GM21528 (cell line): ENCODE measurements around the gene WWC1.
A peak's percentile ranks its signal among the peaks of the same experiment; 100 is the strongest.
"Not testable (repeated sequence)": the region's sequence is repeated elsewhere in the genome, so short reads cannot be mapped to it uniquely, and the experiment has no call there.

ENCODE experiments used
- ATAC-seq: cut with Tn5 transposase; IDR thresholded peaks from one replicate; pipeline ENCODE4 v1.9.1; 2021; ENCODE audit warnings: mild to moderate bottlenecking, moderate library complexity; ENCODE audit not compliant: unreplicated experiment, low FRiP score

The WWC1 gene

DNA sequence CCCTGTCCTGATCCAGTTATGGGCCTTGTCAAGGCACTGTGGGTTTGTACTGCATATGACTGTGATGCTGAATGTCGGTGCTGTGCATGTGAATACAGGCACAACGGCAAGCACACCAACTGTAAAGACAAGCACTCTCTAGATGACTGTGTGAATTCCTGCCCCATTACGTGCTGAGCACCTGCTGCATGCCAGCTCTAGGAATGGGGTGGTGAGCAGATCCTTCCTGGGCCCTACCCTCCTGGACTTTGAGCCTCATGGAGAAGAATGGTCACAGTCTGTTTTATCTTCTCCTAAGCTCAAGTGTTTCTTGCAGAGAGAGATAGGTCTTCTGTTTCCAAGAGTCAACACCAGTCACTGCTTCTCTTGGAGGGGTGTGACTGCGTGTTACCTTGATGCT lies 138.9 kb downstream of the WWC1 start:
- no peak for ATAC-seq

DNA sequence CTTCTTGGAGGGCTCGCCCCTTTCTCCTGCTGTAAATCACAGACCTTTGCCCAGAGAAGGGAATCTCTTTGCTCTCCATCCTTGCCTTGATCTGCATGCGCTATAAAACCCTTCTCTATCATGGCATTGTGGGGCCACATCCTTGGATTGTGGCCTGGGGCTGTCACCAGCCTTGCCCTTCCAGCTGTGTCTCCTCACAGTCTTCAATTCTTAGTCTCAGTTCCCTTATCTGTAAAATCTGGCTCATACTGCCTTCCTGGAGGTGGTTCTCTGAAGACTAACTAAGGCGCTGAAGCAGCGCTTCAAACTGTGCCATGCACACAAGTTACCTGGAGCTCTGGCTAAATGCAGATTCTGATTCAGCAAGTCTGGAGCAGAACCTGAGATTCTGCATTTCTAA lies 141.5 kb downstream of the WWC1 start:
- ATAC-seq, result no peak

DNA sequence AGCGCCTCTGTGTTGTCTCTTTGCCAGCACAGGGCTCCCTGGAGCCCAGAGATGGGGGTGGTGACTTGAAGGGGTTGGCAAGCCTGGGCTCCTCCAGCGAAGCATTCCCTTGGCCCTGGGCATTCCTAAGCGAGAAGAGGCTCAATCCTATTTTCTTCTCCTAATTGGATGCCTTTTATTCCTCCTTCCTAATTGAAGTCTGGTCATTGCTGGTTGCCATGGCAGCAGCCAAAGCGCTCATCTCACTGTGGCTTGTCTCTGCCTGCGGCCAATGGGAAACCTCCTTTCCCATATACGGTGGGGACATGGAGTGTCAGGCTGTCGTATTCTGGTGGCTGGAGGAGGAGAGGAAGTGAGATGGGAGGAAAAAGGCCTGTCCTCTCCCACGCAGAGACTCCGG lies 142.6 kb downstream of the WWC1 start:
- ATAC-seq, result no peak

DNA sequence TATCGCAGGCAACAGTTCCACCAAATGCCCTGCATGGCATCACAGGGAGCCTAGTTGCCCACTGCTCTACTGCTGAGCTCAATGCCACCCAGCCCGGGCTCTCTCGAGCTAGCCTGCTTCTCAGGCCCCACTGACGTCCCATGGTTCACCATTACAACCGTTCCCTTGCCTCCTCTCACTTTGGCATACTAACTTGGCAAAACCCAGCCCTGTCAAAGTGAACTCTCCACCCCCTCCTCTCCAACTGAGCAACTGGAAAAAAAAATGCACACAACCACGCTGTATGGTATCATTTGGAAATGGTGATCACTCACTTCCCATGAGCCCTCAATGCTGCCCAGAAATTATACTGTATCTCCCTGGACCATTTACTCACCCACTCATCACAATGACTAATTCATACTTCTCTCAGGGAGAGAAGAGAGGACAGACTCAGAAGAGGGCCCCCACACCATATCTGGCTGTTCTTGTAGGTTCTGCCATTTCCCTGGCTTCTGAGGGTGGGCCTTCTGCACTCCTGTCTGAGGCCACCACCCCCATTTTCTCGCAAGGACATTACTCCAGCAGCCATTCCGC lies 143.4 kb downstream of the WWC1 start:
- no peak for ATAC-seq

DNA sequence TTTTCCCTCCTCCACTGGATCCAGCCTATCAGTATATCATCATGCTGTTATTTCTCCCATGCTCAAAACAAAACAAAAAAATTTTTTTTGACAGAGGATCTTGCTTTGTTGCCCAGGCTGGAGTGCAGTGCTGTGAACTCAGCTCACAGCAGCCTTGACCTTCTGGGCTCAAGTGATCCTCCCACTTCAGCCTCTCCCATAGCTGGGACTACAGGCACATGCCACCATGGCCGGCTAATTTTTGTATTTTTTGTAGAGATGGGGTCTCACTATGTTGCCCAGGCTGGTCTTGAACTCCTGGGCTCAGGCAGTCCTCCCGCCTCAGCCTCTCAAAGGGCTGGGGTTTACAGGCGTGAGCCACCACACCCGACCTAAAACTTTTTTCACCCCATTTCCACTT lies 143.9 kb downstream of the WWC1 start:
- ATAC-seq, result not testable (repeated sequence)

DNA sequence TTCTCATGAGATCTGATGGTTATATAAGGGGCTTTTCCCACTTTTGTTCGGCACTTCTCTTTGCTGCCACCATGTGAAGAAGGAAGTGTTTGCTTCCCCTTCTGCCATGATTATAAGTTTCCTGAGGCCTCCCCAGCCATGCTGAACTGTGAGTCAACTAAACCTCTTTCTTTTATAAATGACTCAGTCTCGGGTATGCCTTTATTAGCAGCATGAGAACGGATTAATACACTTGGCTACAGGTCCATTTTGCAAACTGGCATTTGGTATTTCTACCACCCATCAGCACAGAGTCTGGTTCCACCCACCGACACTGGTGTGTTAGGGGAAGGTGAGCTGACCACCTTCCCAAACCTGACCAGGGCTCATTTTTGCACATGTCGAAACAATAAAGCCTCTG lies 146.9 kb downstream of the WWC1 start:
- no peak for ATAC-seq

DNA sequence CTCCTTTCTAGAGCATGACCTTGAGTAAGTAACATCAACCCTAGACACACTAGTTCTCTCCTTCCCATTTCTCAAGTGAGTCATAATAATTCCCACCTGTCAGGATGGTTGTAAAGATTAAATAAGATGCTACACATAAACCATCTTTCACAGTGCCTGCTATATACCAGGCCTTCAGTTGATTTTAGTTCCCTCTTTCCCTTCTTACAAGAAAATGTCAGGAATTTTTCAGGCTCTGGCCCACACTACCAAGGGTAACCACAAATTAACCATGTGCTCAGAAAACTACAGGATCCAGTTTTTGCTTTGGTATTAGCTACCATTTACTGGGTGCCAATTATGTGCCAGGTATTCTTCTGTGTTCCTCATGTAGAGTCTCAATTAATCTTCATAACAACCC lies 152.1 kb downstream of the WWC1 start:
- no peak for ATAC-seq

DNA sequence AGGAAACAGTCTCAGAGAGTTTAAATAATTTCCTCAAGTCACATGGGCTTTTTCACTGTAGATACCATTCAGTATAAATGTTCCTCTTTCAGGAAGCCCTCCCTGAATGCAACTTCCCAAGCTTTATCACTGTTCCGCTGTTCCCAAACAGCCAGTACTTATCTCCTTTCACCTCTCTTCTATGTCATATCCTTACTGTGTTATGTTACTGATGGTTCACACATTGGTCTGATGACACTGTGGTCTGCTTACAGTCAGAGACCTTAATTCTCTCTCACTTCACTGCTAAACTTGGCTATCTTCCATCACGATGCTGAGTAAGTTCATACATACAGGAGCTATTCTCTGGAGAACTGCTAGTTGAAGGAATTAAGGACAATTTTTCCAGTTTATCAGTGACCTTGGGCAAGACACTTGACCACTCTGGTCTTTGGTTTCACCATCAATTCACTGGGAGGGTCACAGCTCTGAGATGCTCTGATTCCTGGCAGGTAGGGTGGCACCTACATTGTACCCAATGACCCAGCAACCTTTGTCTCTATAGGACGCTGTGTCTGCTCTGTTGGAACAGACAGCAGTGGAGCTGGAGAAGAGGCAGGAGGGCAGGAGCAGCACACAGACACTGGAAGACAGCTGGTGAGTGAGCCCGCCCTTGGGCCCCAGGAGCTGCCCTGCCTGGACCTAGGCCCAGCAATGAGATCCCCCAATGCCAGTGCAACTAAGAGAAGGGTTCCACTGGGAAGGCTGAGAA lies 152.7 kb downstream of the WWC1 start:
- ATAC-seq, result no peak

DNA sequence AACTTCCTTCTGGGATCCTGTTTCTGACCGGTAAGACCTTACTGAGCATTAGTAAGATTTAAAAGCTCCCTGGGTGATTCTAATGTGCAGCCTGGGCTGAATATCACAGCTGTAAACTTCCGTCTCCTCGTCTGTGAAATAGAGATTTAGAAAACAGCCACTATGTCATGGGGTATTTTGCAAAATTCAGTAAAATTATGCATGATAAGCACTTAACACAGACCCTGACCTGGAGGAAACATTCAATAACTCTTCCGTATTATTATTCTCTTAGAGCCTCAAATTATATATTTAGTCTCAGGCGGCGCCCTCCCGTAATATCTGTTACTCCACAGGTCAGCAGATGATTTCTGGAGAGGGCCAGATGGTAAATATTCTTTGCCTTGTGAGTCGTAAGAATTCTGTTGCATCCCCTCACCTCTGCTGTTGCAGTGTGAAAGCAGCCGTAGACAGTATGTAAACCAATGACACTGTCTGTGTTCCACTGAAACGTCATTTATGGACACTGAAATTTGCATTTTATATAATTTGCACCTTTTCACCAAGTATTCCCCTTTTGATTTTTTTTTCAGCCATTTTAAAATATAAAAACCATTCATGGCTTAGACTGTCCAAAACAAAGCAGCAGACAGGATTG lies 155.7 kb downstream of the WWC1 start:
- ATAC-seq, result no peak

DNA sequence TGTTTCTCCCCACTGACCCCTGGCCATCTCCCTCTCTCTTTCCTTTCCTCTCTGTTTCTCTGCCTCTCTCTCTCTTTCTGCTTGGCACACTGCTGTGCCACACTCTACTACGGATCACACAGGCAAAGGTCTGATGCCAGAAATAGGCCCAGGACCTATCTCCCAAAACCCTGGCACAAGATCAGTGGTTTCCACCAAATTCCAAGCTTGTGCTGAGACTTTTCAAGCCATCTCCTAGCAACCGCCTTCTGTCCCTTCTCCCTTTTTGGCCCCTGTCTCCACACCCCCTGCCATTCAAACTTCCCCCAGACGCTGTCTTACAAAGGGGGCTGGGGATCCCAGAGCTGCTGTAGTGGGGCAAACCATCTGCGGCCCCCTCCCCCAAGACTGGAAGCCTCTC lies 156.4 kb downstream of the WWC1 start:
- no peak for ATAC-seq

DNA sequence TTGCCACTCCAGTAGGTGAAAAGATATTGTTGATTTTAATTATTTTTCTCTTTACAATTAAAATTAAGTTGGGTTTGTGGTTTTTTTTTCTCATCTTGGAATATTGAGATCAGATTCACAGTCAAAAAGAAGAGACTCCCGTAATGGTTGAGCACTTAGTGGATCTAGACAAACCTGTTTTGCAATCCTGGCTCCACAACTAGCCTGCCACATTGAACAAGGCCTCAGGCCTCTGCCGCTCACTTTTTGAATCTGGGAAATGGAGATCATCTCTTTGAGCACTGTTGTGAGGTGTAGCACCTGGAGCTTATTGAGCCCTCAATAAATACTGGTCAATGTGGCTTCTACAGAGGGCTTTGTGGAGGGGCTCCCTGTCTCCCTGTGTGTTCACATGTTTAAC lies 157.7 kb downstream of the WWC1 start:
- ATAC-seq, result no peak

DNA sequence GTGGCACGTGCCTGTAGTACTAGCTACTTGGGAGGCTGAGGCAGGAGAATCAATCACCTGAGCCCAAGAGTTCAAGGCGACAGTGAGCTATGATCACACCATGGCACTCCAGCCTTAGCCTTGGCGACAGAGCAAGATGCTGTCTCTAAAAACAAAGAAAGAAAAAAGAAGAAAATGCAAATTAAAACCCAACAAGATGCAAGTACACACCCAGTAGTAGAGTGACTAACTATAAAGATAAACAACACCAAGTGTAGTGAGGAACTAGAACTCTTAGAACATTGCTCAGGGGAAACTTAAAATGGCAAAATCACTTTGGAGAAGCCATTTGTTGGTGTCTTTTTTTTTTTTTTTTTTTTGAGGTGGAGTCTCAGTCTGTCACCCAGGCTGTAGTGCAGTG lies 160.1 kb downstream of the WWC1 start:
- ATAC-seq, result no peak

DNA sequence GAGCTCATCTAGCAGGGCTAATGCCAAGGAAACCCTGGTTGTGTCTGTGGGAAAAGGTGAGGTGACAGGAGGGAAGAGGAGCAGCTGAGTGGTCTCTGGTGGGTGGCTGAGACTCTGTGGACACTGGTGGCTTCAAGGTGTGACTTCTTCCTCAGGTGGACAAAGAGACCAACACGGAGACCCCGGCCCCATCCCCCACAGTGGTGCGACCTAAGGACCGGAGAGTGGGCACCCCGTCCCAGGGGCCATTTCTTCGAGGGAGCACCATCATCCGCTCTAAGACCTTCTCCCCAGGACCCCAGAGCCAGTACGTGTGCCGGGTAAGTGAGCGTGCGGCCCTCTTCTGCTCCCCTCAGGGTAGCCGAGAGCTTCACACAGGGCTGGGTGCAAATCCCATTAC lies 163.8 kb downstream of the WWC1 start:
- ATAC-seq, result no peak

DNA sequence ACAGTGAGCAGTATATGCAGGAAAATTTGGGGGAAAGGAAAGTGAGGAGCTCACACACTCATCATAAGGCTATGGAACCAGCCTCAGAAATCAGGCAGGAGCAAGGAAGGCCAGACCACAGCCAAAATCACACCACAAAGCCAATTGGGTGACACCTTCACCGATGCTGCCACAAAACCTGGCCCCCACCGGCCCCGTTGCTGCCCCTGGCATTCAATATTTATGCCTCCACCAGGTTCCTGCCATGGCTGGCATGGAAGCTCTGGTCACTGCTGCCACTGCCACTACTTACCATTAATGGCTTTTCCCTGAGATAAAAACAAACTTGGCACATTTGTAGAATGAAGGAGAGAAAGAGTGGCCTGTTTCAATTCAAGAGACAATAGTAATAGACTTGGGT lies 166.1 kb downstream of the WWC1 start:
- ATAC-seq, result no peak

DNA sequence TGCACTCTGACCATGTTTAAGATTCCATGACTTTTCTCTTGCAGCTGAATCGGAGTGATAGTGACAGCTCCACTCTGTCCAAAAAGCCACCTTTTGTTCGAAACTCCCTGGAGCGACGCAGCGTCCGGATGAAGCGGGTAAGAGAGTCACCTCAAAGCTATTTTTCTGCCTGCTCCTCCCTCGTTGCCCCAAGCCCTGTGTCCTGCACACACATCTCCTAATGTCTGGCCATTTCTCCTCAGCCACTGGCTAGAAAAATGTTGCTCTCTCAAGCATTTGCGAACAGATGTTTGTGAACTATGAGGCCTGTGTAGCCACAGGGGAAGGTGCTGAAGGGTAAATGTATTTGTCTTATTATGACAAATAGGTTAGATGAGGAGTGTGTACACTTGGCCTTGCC lies 169.2 kb downstream of the WWC1 start:
- ATAC-seq, result no peak

DNA sequence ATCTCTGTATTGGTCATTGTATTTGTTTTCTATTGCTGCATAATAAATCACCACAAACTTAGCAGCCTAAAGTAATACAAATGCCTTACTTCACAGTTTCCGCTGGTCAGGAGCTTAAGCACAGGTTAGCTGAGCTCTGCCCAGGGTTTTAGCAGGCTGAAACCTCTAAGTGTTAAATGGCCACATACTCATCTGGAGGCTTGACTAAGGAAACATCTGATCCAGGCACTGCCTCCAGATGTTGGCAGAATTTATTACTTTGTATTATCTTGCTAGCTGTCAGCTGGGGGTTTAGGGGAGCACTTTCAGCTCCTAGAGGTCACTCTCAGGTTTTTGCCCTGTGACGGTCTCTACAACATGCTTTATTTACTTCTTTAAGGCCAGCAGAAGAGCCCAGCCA lies 171.6 kb downstream of the WWC1 start:
- no peak for ATAC-seq

DNA sequence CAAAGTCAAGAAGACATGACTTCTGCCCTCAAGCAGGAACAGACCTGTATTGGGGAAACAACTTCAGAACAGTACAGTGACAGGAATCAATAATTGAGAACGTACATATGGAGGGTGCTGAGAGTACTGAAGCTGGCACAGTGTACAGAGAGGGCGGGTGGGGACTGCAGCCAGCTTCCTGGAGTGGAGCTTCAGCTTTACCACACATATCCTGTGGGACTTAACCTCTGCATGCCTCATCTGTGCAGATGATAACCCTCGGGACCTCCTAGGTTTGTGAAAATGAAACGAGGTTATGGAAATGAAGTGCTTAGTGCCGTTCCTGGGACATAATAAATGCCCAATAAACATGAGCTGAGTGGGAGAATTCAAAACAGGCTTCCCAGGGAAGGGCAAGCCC lies 172.8 kb downstream of the WWC1 start:
- ATAC-seq, result peak; percentile 62

DNA sequence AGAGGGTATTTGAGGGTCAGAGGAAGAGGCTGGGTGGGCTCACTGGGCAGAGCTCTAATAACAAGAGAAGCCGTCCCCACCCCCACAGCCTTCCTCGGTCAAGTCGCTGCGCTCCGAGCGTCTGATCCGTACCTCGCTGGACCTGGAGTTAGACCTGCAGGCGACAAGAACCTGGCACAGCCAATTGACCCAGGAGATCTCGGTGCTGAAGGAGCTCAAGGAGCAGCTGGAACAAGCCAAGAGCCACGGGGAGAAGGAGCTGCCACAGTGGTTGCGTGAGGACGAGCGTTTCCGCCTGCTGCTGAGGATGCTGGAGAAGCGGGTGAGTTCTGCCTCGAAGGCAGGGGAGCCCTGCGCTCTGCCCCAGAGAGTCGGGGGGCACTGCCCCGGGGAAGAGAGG lies 173.2 kb downstream of the WWC1 start:
- ATAC-seq, result no peak

DNA sequence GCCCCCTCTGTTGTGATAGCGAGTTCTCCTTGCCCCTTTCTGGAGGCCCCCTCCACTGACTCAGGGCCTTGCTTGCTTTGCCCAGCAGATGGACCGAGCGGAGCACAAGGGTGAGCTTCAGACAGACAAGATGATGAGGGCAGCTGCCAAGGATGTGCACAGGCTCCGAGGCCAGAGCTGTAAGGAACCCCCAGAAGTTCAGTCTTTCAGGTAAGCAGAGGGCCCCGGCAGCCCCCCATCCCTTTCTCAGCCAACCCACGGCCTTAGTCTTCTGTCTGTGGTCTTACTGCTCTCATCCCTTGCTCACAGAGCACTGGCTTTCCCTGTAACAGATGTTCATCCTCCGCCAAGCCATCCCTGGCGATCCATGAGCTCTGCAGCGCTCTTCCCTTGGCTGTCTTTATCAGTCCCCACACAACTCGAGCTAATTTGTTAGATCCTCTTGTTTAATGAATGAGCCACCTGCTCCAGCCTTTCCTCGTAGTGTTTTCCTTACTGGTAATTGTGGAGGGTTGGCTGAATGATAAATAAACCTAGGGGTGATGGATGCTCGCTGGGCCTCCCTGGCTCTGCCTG lies 176.4 kb downstream of the WWC1 start:
- ATAC-seq, result no peak

DNA sequence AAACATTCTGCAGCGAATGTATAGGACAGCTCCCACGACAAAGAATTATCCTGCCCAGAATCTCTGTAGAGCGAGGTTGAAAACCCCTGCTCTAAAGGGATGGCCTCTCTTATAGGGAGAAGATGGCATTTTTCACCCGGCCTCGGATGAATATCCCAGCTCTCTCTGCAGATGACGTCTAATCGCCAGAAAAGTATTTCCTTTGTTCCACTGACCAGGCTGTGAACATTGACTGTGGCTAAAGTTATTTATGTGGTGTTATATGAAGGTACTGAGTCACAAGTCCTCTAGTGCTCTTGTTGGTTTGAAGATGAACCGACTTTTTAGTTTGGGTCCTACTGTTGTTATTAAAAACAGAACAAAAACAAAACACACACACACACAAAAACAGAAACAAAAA lies 177.4 kb downstream of the WWC1 start:
- no peak for ATAC-seq

DNA sequence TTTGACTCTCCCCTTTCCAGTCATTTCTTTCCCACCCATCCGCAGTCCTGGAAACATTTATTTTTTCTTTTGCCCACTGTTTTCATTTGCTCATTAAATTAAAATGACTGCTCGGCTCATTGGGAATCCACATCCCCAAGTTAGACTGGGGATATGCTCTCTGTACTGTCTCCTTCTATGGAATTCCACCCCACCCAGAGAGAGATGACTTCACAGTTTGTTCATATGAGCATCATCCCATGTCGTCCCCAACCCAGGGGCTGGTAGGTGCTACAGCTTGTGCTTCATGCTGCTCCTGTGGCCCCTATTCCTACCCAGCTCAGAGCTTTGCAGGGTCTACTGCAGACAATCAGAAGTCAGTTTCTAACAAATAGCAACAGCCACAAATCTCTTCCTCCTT lies 178.4 kb downstream of the WWC1 start:
- no peak for ATAC-seq

DNA sequence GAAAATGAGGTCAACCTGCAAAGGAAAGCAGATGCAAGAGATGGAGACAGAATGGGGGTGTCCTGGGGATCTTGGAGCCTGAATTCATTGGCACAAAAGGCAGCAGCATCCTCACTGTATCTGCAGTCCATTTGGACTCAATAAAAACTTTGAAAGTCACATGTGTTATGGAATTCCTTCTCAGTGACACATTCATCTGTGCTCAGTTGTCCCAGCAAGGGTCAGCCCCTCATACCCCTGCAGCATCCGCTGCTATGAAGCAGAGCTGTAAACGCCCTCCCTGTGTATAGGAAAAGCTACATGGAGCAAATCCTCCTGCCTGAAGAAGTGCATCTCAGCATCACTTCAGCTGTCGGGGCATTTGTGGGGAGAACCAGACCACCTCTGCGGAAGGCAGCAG lies 180.3 kb downstream of the WWC1 start:
- no peak for ATAC-seq
